Embryonic facial prominence (tissue), 1 donor: ENCODE data around the gene HNRNPF.
"Not testable (repeated sequence)": the region's sequence is repeated elsewhere in the genome, so short reads cannot be mapped to it uniquely, and the experiment has no call there.

Source experiments
- DNase-seq: peaks from one replicate; pipeline ENCODE4 v3.0.0-alpha.2; 2016; ENCODE audit errors: extremely low spot score

Gene HNRNPF

DNA sequence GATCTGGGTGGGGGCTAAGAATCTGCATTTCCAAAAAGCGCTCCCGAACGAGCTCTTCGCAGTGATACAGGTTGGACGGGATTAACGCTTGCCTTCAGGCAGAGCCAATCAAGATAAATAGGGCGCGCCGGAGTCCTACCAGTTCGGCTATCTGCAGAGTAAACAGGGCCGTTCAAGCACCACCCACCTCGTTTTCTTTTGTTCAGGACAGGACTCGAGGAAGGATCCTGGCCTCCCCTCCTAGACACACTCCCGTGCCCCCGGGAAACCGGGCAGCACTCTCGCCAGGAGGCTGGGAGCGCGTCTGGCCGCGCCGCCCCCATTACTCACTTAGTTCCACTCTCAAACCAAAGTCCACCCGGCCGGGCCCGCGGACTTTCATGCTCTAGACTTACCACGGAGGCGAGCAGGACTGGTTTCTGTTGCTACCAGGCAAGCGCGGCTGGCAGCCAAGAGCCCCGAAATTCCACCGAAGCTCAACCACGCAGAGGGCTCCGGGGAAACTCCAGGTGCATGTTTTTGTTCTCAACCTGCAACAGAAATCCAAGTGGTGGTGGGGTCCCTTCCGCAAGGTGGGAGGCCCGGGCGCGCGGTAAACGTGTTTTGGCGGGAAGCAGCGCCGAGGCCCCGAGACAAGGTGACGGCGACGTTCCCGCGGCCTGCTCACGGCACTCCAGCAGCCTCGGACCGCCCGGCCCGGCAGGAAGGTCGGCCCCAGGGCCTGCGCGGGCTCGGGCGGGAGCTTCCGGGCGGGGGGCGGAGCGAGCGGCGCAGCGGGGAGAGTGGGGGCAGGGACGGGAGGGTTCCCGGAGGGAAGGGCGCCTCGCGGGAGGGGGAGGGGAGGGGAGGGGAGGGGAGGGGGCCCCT is 12.7 kb downstream of the HNRNPF start:
- peak; percentile 45 for DNase-seq

DNA sequence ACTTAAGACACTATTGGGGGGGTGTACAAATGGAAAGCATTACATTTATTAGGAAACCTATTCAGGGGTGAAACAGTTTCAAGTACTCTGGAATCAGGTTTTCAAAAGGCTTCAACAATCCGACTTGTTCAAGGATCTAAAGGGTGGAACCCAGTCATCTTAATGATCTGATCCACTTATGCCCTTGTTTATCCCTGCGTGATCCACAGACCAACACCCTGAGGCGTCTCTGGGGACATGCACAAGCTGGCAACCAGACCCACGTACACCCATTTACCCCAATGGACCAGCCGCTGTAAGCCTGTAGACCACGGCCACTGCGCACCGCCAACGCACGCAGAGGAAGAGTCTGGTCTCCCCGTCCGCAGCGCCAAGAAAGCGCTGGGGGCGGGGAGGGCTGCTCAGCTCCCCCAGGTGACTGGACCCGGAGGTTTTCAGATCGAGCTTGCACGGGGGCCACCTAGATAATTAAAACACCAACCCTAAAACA is 13.4 kb downstream of the HNRNPF start:
- DNase-seq: no peak

DNA sequence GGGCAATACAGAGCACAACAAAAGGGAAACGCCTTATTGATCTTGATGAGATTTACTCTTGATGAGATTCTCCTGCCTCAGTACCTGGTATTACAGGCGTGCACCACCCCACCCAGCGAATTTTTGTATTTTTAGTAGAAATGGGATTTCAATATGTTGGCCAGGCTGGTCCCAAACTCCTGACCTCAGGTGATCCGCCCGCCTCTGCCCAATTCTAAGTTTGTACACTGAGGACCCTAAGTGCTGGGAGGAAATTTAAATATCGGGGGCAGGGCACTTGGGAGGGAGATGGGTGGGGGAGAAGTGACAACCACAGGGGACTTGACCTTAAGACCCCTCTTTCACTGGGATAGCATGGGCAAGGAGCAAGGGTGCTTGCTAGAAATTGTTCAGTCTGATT is 14.1 kb downstream of the HNRNPF start:
- DNase-seq: no peak

DNA sequence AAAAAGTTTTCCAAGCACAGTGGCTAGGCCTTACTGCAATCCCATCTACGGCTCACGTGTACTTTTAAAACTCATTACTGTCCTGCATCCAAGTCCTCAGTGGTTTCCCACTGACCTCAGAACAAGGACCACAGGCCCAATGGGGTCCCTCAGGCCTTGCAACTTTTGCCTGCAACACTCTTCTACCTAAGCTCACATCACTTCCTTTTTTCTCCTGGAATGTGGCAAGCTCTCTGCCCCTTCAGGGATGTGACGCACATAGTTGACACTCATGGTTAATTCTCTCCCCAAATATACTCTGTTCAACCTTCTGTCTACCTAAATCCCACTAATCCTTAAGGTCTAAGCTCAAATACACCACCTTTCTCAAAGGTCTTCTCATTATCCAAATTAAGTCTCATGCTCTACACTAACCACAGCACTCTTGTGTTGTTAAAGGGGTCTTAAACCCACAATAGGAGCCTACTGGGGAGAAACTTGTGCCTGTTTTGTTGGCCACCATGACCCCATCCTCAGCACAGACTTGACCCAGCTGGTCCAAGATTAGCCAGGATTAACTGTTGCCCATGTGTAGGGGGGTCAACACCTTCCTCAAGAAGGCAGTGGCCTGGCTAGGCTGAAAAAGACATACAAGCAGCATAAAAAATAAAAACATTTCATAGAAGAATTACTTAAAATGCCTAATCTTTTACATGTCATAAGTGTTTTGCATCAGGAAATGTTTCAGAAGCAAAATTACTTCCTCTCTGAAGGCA is 15.2 kb downstream of the HNRNPF start:
- no peak for DNase-seq

DNA sequence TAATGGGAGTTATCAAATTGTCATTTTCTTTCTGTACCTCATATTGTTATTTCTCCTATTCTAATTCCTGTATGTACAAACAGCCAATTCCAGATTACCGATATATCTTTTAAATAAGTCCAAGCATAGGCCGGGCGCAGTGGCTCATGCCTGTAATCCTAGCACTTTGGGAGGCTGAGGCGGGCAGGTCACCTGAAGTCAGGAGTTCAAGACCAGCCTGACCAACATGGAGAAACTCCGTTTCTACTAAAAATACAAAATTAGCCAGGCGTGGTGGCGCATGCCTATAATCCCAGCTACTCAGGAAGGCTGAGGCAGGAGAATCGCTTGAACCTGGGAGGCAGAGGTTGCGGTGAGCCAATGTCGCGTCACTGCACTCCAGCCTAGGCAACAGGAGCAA is 15.8 kb downstream of the HNRNPF start:
- DNase-seq: not testable (repeated sequence)

DNA sequence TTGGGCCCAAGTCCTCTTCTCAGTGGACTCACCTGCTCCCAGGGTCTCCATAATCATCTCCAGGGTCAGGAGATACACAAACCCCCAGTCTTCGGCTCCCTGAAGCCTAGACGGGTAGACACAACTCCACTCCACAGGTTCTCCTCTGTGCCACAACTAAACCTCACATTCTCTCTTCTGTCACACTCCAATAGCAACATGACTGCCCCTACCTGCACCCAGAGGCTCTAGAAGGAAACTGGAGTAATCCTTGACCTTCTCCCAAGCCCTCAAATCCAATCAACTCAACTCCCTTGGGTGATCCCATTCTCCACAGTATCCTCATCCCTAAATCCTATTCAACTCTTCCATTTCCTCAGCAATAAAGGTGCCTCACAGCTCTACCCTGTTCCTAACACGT is 16.2 kb downstream of the HNRNPF start:
- no peak for DNase-seq

DNA sequence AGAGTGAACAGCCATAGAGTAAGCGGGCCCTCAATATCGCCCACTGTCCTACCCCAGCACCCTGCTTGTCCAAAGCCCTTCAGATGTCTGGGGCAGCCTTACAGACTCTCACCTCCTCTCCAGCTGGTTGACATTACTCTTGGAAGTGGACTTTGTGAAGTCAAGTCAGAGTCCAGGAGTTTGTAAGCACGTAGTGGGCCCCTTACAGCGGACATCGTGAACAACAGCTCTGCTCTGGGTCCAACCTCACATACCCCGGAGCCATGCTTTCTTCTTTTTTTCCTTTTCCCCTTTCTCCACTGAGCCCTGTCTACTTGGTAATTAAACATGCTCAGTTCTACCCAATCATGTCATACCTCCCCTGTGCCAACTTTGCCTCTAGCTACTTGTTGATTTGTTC is 17.5 kb downstream of the HNRNPF start:
- DNase-seq: no peak

DNA sequence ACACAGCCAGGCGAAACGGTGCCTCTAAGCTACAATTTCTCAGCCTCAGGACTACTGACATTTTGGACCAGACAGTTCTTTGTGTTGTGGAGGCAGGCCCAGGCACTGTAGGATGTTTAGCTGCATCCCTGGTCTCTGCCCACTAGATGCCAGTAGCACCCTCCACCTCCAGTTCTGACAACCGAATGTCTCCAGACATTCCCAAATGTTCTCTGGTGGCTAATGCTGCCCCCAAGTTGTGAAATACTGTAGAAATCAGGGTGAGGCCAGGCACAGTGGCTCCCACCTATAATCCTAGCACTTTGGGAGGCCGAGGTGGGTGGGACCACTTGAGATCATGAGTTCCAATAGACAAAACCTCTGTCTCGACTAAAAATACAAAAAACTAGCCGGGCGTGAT is 18.2 kb downstream of the HNRNPF start:
- no peak for DNase-seq

DNA sequence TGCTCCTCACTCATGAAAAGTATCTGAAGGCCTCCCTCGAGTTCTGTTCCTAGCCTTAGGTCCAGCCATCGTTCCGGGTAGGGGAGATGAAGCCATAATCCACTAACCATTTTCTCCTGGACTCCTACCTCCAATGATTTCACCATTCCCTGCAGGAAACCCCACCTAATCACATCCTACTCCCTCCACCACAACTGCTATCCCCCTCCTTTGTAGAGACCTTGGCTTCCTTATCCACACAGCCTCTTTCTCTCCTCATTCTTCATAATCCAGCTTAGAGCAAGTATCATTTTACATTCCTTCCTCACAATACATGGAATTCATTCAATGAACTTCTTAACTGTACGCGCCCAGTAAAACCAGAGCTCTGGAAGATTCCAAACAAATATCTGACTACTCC is 18.7 kb downstream of the HNRNPF start:
- no peak for DNase-seq

DNA sequence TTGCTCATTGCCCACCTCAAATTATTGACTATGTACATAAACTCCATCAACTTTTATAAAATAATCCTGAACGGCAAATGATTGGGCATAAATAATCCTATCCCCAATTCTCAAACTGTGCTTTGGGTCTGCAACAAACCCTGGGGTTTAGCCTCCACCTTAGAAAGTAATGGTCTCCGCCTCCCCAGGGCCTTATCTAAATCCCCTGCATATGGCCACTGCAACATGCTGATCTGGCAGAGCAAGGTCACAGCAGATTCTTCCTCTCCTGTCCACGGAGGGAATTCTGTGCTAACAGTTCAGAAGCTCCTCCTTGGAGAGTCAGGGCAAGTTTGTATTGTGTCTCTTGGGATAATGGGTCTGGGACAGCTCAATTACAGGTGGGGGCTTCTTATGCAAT is 19.1 kb downstream of the HNRNPF start:
- no peak for DNase-seq

DNA sequence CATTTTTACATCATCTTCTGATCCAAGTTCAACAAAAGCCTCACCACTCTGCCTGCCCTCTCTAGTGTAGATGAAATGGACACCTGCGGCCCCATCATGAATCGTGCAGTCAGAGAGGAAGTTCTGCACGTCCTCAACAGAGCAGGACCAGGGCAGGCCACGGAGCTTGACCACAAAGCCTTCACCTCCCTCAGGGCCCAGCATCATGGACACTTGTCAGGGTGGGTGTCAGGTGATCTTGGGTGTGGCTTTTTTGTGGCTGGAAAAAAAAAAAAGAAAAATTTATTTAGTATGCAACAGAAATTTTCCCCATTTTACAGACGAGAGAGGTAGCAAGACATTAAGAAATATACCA is 21.3 kb downstream of the HNRNPF start:
- DNase-seq: no peak

DNA sequence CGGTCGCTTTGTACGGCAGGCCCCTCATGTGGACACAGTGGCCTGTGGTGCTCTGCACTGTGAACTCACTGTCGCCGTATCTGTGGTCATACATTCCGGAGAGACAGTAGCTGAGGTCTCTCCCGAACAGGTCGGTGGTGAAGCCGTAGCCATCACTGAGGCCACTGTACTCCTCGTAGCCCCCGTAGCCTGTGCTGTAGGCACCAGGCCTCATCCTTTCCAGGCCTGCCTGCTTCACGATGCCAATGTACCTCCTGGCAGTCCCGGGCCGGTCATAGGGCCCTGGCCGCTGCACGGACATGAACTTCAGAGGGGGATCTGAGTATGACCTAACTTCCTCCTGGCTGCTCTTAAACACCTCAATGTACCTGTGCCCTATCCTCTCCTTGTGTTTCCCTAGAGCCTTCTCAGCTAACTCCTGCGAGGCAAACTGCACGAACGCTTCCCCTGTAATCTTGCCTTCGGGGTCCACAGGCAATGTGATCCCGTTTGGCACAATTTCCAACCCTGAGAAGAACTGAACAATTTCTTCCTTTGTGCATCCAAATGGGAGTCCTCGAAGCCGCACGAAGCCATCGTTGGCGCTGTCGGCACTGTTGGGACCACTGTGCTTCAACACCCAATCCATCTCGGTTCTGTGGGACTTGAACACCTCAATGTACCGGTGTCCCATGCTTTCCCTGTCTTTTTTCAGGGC is 21.9 kb downstream of the HNRNPF start:
- DNase-seq: no peak

DNA sequence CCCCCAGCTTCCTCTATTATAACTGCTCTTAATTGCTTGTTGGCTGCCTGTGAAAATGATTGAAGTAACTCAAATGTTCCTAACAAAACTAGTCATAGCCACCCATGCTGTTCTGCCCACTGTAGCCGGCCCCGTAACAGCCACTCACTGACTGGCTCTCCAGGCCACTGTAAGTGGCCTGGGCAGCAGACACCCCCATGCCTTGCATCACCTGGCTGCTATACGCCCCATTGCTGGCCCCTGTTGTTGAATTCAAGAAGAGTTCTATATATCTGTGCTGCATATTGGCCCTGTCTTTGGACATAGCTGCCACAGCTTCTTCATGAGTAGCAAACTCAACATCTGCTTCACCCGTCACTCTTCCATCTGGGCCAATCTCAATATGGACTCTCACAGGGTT is 22.4 kb downstream of the HNRNPF start:
- no peak for DNase-seq

DNA sequence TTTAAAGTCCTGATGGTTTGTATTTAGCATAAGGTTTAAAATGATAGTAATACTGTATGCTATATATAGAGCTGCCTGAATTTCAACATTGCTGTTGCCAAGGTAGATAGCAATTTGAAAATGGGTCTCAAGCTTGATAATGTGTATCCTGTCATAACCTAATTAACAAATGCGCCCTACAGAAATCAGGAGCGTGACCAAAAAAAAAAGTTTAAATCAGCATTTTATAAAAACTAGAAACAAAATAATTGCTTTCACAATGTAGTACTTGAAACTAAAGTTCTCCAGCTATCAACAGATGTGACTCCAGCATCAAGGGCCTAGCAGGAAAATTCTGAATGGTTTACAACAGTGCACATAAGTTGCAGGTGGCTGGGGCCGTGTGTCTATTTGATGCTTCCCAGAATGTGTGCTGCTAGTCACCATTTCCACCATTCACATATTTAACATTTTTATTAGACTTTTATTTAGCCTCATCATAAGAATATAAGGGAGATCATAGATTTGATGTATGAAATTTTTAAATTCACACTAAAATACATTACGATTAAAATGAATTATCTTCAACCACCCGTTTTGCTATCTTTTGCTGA is 23.5 kb downstream of the HNRNPF start:
- DNase-seq: no peak

DNA sequence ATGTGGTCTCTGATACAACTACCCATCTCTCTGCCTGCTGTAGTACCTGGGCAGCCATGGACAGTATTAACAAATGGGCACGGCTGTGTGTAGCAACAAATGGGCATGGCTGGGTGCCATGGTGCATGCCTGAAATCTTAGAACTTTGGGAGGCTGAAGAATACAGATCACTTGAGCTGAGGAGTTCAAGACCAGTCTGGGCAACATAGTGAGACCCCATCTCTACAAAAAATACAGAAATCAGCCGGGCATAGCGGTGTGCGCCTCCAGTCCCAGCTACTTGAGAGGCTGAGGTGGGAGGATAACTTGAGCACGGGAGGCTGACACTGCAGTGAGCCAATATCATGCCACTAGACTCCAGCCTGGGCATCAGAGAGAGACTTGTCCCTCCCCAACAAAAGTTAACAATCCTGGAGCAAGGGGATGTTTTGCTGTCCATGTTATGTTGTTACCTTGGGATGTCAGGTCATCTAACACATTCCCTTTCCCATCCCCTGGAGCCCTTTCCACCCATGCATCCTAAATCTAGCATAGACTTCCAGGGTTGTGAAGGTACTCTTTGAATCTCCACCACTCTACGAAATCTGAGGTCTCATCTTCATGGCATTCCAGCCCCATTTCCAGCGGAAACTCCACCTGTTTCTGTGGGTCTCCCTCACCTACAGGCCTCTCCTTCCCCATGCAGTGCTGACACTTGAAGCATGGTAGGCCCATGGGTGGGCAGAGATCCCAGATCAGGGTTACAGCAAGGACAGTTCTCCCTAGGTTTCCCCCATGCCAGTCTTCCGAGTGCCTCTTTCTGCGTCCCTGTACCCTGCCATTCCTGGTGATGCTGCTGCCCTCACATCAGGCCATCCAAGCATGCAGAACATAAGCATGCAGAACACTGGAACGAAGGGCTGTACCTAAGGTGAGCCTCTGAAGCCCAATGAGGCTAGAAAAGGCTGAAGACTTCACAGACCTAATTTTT is 24.4 kb downstream of the HNRNPF start:
- no peak for DNase-seq

DNA sequence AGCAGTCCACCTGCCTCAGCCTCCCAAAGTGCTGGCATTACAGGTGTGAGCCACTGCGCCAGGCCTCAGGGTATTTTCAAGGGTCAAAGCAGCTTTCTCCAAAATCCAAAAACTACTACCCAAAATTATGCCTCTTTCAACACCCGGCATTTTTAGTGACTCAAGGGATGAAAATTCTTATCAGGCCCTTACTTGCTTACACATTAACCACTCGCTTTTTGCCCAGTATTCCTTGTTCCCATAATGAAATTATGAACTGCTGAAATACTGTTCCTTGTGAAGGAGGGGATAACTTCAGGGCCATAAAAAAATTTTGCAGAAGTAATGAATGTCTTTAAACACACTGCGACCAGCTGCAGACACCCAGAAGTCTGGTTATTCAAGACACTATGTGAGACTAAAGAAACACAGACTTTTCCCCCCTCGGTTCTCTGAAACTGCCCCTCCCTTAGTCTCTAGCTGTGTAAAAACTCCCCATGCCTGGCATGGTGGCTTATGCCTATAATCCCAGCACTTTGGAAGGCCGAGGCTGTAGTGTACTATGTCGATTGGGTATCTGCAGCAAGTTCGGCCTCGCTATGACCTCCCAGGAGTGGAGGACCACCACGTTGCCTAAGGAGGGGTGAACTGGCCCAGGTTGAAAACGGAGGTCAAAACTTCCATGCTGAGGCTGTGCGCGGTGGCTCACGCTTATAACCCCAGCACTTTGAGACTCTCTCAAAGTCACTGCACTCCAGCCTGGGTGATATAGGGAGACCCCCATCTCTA is 25.6 kb downstream of the HNRNPF start:
- no peak for DNase-seq

DNA sequence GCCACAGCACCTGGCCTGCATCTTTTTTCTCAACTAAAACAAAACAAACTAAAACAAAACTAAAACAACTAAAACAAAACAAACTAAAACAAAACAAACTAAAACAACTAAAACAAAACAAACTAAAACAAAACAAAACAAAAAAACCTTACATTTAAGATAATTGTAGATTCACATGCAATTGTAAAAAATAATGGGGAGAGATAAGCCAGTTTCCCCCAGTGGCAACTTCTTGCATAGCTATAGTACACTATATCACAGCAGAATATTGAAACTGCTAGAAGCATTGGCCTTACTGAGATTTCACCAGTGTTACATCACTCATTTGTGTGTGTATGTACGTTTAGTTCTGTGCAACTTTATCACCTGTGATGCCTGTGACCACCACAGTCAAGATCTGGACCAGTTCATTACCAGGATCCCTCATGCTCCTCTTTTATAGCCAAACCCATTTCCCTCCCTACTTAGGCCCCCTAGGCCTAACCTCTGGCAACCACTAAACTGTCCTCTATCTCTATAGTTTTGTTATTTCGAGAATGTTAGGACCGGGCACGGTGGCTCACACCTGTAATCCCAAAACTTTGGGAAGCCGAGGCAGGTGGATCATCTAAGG is 28.3 kb downstream of the HNRNPF start:
- no peak for DNase-seq

DNA sequence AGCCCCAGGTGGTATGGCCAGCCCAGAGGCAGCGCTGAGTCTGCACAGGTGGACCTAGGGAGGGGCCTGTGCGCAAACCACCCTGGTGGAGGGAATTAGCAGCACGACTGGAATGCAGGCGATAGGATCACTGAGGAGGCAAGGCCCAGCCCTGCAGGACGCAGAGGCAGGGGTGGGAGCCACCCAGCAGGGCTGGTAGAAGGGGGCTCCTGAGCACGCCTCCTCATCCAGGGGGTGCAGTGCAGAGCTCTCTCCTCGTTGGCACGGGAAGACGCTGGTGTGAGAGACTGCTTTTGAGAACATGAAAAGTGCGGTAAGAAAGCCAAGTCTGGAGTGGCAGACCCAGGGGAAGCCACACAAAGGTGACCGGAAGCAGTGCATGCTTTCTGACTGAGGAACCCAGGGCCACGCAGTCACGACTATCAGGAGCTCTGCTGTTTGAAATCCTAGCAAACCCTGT is 31.5 kb downstream of the HNRNPF start:
- no peak for DNase-seq

DNA sequence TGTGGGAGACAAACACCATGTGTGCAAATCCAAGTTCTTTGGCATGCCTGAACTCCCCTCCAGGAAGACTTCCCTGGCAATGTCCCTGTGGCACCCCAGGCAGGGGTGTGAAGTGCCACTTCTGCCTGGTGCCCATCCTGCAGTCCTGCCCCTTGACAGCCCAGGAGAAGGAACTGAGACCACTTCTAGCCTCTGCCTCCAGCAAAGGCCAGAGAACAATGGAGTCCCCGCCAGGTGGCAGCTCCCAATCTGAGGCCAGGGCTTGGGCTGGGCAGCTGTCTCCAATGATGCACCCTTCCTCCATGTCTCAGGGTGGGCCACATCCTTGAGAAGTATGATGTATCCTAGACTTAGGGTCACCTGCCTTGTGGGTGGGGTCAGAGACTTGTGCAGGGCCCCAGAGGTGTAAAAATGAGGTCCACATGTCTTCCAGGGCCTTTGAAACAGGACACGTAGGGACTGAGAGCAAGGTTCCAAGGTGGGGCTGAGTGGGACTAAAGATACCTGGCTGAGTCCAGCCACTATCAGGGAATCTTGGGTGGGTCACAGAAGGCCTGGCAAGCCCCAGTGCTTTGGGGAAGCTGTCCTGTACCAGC is 32.1 kb downstream of the HNRNPF start:
- DNase-seq: no peak
